ENCODE measurements around the gene LYRM7.
A peak's percentile ranks its signal among the peaks of the same experiment; 100 is the strongest.
"Not testable (repeated sequence)": the region's sequence is repeated elsewhere in the genome, so short reads cannot be mapped to it uniquely, and the experiment has no call there.

Gene LYRM7

DNA sequence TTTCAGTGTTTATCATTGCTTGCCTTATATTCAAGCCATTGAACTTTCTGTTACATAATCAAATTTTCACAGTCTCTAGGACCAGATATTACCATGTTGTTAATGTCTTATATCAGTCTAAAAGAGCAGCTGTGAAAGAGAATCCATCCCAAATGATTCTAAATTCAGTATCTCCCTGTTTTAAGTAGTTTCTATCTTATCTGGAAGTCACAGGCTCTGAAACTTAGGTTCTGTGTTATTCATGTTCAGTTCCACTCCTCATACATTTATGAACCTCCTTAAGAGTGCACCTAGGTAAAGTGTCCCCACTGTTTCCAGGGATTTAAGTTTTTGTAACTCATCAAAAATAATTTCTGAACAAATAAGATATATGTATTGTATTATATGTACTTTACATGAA lies 9.7 kb downstream of the LYRM7 start:
- no peak for DNase-seq (ENCODE audit: low spot score)

DNA sequence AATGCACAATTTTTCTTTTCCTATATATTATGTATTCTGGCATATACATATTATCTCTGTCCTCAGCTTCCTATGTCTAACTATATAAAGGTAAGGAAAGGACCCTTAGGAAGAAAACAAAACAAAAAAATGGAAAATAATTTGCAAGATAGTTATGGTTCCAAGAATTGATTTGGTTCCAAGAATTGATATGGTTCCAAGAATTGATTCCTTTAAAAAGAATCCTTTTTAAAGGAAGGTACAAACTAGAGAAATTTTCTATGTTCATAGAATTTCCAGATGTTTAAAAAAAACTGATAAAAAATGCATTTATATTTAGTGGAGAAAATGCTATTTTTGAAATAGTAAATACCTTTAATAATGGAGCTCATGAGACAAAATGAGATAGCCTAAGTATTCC lies 12.1 kb downstream of the LYRM7 start:
- no peak for DNase-seq (ENCODE audit: low spot score)

GRCh38 chr5:131185523-131186104 lies 14.9 kb downstream of the LYRM7 start:
- no peak for DNase-seq (ENCODE audit: low spot score)

DNA sequence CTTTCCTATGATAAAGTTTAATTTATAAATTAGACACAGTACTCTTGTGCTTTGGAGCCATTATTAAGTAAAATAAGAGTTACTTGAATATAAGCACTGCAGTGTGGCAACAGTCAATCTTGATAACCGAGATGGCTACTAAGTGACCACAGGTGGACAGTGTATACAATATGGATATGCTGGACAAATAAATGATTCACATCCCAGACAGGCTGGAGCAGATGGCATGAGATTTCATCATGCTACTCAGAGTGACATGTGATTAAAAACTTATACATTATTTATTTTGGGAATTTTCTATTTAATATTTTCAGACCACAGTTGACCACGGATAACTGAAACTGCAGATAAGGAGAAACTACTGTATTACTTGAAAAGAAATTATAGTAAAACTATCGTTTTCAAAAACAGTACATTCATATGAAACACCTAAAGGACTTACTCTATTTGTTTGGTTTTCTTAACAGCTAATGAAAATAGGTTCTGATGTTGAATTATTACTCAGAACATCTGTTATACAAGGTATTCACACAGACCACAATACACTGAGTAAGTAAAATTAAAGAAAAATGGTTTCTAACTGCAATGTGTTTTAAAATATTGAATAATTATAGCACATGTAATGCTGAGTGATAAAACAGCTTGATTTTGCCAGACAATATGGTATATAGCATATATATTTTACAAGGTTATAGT lies 16.0 kb downstream of the LYRM7 start:
- DNase-seq (ENCODE audit: low spot score): no peak

DNA sequence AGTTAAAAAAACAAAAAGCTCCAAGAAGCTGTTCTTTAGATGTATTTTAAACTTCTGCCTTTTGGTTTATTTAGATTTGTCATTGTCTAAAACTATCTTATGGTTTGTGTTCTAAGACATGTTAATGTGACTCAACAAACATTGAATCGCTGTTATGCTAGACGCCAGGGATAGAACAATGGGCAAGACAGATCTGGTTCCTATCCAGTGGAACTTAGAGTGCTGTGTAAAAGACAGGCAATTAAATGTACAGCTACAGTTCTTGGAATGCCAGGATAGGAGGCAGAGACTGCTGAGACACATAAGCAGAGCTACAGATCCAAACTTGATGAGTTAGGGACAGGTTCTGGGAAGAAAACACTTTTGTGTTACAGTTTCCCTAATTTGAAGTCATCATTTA lies 22.4 kb downstream of the LYRM7 start:
- DNase-seq (ENCODE audit: low spot score): no peak

DNA sequence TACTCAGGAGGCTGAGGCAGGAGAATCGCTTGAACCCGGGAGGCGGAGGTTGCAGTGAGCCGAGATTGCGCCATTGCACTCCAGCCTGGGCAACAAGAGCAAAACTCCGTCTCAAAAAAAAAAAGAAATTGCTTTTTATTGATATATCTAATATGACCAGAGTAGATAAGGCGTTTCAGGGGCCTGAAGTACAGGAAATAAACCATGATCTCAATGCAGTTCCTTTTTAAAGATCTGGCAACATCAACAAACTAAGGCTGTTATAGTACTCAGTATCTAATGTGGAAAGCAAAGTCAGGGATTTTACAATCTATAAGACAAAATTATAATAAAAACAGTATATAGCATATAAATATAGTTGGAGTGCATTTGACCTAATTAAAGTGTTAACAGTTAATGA lies 23.2 kb downstream of the LYRM7 start:
- DNase-seq (ENCODE audit: low spot score): not testable (repeated sequence)

GRCh38 chr5:131194725-131195124 lies 24.0 kb downstream of the LYRM7 start:
- DNase-seq (ENCODE audit: low spot score): no peak

DNA sequence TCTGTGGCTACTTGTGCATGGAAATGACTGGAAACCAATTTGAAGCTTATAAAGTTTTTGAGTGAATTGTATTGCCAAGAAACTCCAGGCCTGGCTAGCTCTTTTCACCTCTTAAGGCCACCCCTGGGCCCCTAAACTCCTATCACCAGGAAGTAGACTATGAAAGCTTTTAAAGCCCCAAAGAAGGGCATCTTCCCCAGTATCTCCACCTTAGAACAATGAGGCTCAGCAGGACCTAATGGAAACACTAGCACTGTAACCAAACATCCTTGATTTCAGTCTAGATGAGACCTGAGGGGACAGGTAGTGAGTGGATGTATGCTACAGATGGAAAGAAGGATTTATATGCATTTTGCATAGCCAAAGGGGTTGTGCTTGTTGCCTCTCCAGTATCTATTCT lies 25.0 kb downstream of the LYRM7 start:
- no peak for DNase-seq (ENCODE audit: low spot score)

GRCh38 chr5:131196331-131196730 lies 25.6 kb downstream of the LYRM7 start:
- DNase-seq (ENCODE audit: low spot score): no peak

- no peak for DNase-seq (ENCODE audit: low spot score)
These were observed 27.9 kb downstream of the LYRM7 start for GRCh38 chr5:131198625-131199024.

DNA sequence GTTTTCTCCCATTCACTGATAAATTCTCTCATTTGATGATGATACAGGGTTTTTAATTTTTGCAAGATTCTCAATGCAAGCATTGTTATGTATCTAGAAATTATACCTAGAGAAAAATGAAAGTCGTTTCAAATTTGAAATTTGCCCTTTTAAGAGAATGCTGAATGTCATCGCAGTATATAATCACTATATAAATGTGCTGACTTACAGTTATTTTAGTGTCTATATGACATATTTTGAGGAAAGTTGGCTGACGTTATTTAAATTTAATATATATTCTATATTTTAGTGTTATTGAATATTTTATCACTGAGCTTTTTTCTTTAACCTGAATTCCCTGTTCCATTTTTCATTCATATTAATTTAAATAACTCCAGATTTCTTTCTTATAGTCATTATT lies 29.8 kb downstream of the LYRM7 start:
- DNase-seq (ENCODE audit: low spot score): no peak

DNA sequence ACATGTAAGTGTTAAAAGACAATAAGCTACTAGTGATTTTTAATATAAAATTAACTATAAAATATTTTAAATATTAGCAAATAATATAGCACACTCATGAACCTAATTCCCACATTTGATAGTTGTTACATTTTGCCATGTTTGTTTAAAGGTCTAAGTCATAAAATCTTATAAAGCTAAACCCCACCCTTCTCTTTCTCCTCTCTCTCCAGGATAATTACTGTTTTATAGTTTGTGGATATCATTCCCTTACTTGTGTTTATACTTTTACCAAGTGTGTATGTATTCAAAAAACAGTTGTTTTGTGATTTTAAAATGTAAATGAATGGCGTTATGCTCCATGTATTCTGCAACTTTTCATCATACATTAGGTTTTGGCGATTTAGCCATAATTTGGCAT lies 34.2 kb downstream of the LYRM7 start:
- no peak for DNase-seq (ENCODE audit: low spot score)

GRCh38 chr5:131206061-131206460 lies 35.3 kb downstream of the LYRM7 start:
- DNase-seq (ENCODE audit: low spot score): no peak

- DNase-seq (ENCODE audit: low spot score): no peak
These were observed 36.0 kb downstream of the LYRM7 start for GRCh38 chr5:131206772-131207171.

- DNase-seq (ENCODE audit: low spot score): no peak
These were observed 38.4 kb downstream of the LYRM7 start for GRCh38 chr5:131209175-131209505.

DNA sequence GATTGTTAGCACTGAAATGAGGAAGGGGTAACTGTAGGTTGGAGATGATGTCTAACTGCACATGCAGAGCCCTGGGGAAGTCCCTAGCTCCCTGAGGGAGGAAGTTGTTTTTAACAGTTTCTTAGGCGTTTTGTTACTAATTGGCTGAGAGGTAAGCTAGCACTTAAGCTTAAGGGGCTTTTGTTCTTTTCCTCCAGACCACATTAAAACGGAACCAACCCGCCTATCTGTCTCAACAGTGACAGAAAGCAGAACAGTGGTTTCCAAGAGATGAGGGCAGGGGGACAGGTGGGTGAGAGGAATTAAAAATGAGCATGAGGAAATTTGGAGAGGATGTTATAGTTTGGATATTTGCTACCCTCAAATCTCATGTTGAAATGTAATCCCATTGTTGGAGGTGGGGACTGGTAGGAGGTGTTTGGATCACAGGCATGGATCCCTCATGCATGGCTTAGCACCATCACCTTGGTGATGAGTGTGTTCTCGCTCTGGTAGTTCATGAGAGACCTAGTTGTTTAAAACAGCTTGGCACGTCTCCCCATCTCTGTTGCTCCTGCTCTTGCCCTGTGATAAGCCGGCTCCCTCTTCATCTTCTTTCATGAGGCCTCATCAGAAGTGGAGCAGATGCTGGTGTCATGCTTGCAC lies 38.9 kb downstream of the LYRM7 start:
- DNase-seq (ENCODE audit: low spot score): peak; percentile 93

DNA sequence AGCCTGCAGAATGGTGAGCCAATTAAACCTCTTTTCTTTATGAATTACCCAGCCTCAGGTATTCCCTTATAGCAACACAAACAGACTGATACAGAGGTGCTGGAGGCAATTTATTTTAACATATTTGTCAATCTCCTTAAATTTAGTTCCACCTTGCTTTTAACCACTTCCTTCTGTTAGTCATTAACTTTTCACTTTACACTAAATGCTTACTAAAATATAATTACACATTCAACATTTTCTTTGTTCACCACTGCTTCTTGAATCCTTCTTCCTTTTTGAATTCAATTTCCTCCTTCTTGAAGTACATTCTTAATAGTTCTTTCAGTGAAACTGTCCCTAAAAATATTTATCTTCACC lies 39.4 kb downstream of the LYRM7 start:
- DNase-seq (ENCODE audit: low spot score): no peak

DNA sequence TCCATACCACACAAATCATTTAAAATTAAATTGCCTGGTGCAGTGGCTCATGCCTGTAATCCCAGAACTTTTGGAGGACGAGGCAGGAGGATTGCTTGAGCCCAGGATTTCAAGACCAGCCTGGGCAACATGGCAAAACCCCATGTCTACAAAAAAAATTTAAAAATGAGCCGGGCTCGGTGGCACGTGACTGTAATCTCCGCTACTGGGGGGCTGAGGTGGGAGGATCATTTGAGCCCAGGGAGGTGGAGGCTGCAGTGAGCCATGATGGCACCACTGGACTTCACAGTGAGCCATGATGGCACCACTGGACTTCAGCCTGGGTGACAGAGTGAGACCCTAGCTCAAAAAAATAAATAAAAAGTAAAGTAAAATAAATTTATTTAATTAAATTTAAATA lies 40.9 kb downstream of the LYRM7 start:
- DNase-seq (ENCODE audit: low spot score): no peak

GRCh38 chr5:131212471-131213021 lies 41.8 kb downstream of the LYRM7 start:
- DNase-seq (ENCODE audit: low spot score): no peak

GRCh38 chr5:131214609-131215227 lies 44.0 kb downstream of the LYRM7 start:
- DNase-seq (ENCODE audit: low spot score): no peak

GRCh38 chr5:131217791-131218190 lies 47.0 kb downstream of the LYRM7 start:
- no peak for DNase-seq (ENCODE audit: low spot score)

DNA sequence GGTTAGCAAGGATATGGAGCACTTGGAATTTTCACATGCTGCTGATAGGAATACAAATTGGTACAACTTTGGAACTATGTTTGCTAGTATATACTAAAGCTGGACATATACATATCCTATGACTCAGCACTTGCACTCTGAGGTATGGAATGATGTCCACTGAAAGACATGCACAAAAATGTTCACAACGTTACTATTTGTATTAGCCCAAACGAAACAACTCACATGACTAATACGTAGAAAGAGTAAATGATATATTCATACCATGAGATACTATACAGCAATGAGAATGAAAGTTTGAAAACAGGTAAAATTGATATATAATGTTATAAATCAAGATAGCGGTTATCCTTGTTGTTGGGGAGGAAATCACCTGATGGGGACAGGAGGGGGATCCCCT lies 47.6 kb downstream of the LYRM7 start:
- no peak for DNase-seq (ENCODE audit: low spot score)

GRCh38 chr5:131220566-131220965 lies 49.8 kb downstream of the LYRM7 start:
- DNase-seq (ENCODE audit: low spot score): no peak

Measured in NAMALWA (cell line).